ENCODE results near the gene GATB.

- TF ChIP-seq CTCF (IDR thresholded peaks at IDR 0.05) (no peak), POLR2A (IDR thresholded peaks at IDR 0.05) (no peak)
Measured at GRCh38 chr4:151798678-151799416, 38.0 kb upstream of the GATB start.

Measured in heart left ventricle (tissue), 13 donors.